ENCODE results near the gene BIRC3. TPM values are rescaled to one million over a fixed set of nuclear protein-coding genes. Genes with fewer than 3 reads are reported as not detected.

BIRC3 gene
- total and polyA plus RNA-seq, 2 of the 4 experiments (the other 2 are of a cell fraction) = 2.2 to 5.0 TPM

GRCh38 chr11:102359372-102359771 is 42.1 kb downstream of the BIRC3 start:
- CTCF ChIA-PET = no interaction called here
- DNase-seq = no peak
- H3K18ac ChIP-seq (ENCODE audit: low read depth, low read length) = no peak overlapping the region
- no peak overlapping the region for H4K5ac ChIP-seq (ENCODE audit: low read depth, low read length)
- peaks cover 26% of the 10 kb centered on the region for H3K36me3 ChIP-seq (ENCODE audit: control insufficient read depth, insufficient read depth, low read length)
- in situ Hi-C loops (cut with MboI; ENCODE audit: low sequenced_read_pairs) (no loop called here), intact Hi-C loops (cut with micrococcal nuclease) (loop anchor here (10.0 kb wide), 1 partner anchor 45 kb away; no protein-coding TSS in a partner anchor), dilution Hi-C loops (cut with HindIII; ENCODE audit: low sequenced_read_pairs, unreplicated experiment) (no loop called here)
- TF ChIP-seq POLR2A (IDR thresholded peaks at IDR 0.05; ENCODE audit: low read depth, low read length) = no peak
- no peak for TF ChIP-seq MAZ (IDR thresholded peaks at IDR 0.05; ENCODE audit: borderline replicate concordance, low read depth, low read length)
- no peak for TF ChIP-seq RAD21 (IDR thresholded peaks at IDR 0.05; ENCODE audit: low read length)
- no peak for TF ChIP-seq RFX5 (IDR thresholded peaks at IDR 0.05; ENCODE audit: low read depth, low read length)
- TF ChIP-seq CEBPB (IDR thresholded peaks at IDR 0.05; ENCODE audit: low read depth, low read length) = no peak
- TF ChIP-seq SMC3 (IDR thresholded peaks at IDR 0.05; ENCODE audit: low read depth, low read length) = no peak
- TF ChIP-seq RCOR1 (IDR thresholded peaks at IDR 0.05; ENCODE audit: insufficient replicate concordance, low read length) = no peak
- TF ChIP-seq CTCF (conservative IDR thresholded peaks at IDR 0.05; ENCODE audit: low read depth, low read length) = no peak
- no peak for TF ChIP-seq MXI1 (IDR thresholded peaks at IDR 0.05; ENCODE audit: borderline replicate concordance, low read depth, low read length)
- TF ChIP-seq CHD1 (IDR thresholded peaks at IDR 0.05; ENCODE audit: low read depth, low read length) = no peak
- TF ChIP-seq, protein P1, sequence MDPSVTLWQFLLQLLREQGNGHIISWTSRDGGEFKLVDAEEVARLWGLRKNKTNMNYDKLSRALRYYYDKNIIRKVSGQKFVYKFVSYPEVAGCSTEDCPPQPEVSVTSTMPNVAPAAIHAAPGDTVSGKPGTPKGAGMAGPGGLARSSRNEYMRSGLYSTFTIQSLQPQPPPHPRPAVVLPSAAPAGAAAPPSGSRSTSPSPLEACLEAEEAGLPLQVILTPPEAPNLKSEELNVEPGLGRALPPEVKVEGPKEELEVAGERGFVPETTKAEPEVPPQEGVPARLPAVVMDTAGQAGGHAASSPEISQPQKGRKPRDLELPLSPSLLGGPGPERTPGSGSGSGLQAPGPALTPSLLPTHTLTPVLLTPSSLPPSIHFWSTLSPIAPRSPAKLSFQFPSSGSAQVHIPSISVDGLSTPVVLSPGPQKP (IDR thresholded peaks at IDR 0.05; ENCODE audit: borderline replicate concordance, low read depth, low read length) = no peak
- TF ChIP-seq, protein P2, sequence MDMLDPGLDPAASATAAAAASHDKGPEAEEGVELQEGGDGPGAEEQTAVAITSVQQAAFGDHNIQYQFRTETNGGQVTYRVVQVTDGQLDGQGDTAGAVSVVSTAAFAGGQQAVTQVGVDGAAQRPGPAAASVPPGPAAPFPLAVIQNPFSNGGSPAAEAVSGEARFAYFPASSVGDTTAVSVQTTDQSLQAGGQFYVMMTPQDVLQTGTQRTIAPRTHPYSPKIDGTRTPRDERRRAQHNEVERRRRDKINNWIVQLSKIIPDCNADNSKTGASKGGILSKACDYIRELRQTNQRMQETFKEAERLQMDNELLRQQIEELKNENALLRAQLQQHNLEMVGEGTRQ (IDR thresholded peaks at IDR 0.05; ENCODE audit: low read depth, low read length) = no peak
- no peak for TF ChIP-seq FOS (IDR thresholded peaks at IDR 0.05; ENCODE audit: low read depth, low read length)
- TF ChIP-seq NFE2L2 (IDR thresholded peaks at IDR 0.05; ENCODE audit: low read depth, low read length) = no peak
- no peaks in the 10 kb centered on the region for H3K27me3 ChIP-seq (ENCODE audit: control insufficient read depth, insufficient read depth, low read length)
- no peak overlapping the region for H2AFZ ChIP-seq (replicated peaks; ENCODE audit: low read length, poor library complexity)
- no CpG with 5 or more reads among the region's 3 CpGs for WGBS, 2 experiments (ENCODE audit: extremely low coverage in 2 of 2, insufficient read length in 1 of 2)
- no peak overlapping the region for H3K9ac ChIP-seq (ENCODE audit: low read depth, low read length)
- H4K8ac ChIP-seq (ENCODE audit: low read depth in 2 of 2, low read length in 2 of 2) = no peak overlapping the region
- H4K91ac ChIP-seq (ENCODE audit: insufficient read depth, low read depth, low read length) = no peak overlapping the region
- no peak overlapping the region for H3K14ac ChIP-seq (replicated peaks; ENCODE audit: low read depth, low read length)
- H2AK5ac ChIP-seq (ENCODE audit: low read depth, low read length) = no peak overlapping the region
- no peak overlapping the region for H2AK9ac ChIP-seq (replicated peaks; ENCODE audit: low read depth, low read length, poor library complexity)
- no peak overlapping the region for H3K4me3 ChIP-seq (ENCODE audit: insufficient read depth, low read depth, low read length)
- H2BK15ac ChIP-seq (ENCODE audit: low read depth, low read length) = no peak overlapping the region
- H2BK120ac ChIP-seq (ENCODE audit: low read depth, low read length) = no peak overlapping the region
- no peak overlapping the region for H3K4me2 ChIP-seq (ENCODE audit: low read depth, low read length)
- ATAC-seq (ENCODE audit: low read depth) = no peak
- POLR2A ChIA-PET (ENCODE audit: unreplicated experiment) = no interaction called here
- BruUV-seq (replicated peaks) = no TSS peak
- peaks cover 6% of the 10 kb centered on the region for H3K4me1 ChIP-seq (ENCODE audit: control insufficient read depth, insufficient read depth, low read length)
- no peak overlapping the region for H3K27ac ChIP-seq (ENCODE audit: insufficient read depth, low read length)
- peaks cover 9% of the 10 kb centered on the region for H3K9me1 ChIP-seq (ENCODE audit: insufficient read depth, low read length)
- H3K9me3 ChIP-seq (ENCODE audit: control insufficient read depth, insufficient read depth, low read length) = 0 out of 2 replicates have a peak, but pooled peaks cover 2% of the 10 kb centered on the region
- H3K79me1 ChIP-seq (ENCODE audit: low read depth in 1 of 2, low read length in 2 of 2) = peaks cover 21 to 32% of the 10 kb centered on the region in 2 experiments
- H3K23ac ChIP-seq (ENCODE audit: low read depth, low read length) = no peak overlapping the region
- peaks cover 19% of the 10 kb centered on the region for H4K20me1 ChIP-seq (ENCODE audit: insufficient read depth, low read length)
- no peak overlapping the region for H3K56ac ChIP-seq (ENCODE audit: extremely low read depth, insufficient read depth, low read length)
- no peak overlapping the region for H2BK5ac ChIP-seq (ENCODE audit: low read depth, low read length, poor library complexity, severe bottlenecking)
- H2BK20ac ChIP-seq (ENCODE audit: low read depth, low read length) = no peak overlapping the region
- H3K4ac ChIP-seq (ENCODE audit: low read depth, low read length) = no peak overlapping the region

Measured in IMR-90 (cell line).